ENCODE results near the gene LPP. TPM values are rescaled to one million over a fixed set of nuclear protein-coding genes. Genes with fewer than 3 reads are reported as not detected.
A peak's percentile ranks its signal among the peaks of the same experiment; 100 is the strongest.

The LPP gene
- total and polyA plus RNA-seq, 5 donors, result 14.5 to 205 (median 159) TPM

DNA sequence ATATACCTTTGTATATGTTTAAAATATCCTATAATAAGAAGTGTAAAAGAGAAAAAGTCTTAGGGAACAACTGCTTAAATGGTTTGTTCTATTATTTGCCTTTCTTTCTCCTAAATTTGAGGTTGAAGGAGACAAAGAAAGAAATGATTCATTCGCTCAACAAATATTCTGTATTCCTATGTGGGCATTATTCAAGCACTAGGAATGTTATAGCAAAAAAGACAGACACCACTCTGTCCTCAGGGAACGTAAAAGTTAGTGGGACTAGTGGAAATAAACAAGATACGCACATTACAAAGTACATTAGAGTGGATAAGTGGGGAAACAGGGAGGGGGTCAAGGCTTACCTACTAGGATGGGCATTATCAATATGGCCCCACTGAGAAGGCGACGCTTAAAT lies 332.2 kb downstream of the LPP start:
- Histone ChIP-seq H3K4me1 (ENCODE audit: control insufficient read depth, insufficient read depth, low read length) (peaks cover 2% of the 10 kb centered on the region), H3K9me3 (ENCODE audit: control insufficient read depth, low read length) (no peaks in the 10 kb centered on the region), H3K27me3 (ENCODE audit: control insufficient read depth, insufficient read depth) (no peaks in the 10 kb centered on the region), H3K4me3 (ENCODE audit: low read length) (no peak overlapping the region), H3K27ac (ENCODE audit: low read length) (no peak overlapping the region)
- ATAC-seq, result no peak
- DNase-seq, result no peak
- intact Hi-C loops (cut with DNase I), result no loop called here
- 95% methylated on average over 5 of the region's 5 CpGs for WGBS

DNA sequence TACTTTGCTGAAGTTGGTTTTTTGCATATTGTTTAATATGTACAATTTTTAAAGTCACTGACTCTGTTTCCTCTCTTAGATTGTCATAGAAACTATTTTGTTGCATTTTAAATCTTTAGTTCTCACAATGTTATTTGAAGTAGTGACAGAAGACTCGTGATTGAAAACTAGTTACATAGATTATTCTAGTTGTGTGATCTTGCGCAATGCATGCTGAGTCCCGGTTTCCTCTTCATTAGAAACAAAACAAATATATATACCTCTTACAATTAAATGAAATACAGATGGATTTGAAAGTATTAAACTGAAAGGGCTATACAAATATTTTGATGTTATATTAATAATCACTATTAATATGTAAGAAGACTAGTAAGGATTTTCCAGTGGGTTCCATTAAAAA lies 333.0 kb downstream of the LPP start:
- ATAC-seq (no peak), DNase-seq (no peak)
- Histone ChIP-seq H3K4me1 (ENCODE audit: control insufficient read depth, insufficient read depth, low read length) (peaks cover 2% of the 10 kb centered on the region), H3K27me3 (ENCODE audit: control insufficient read depth, insufficient read depth) (no peaks in the 10 kb centered on the region), H3K4me3 (ENCODE audit: low read length) (no peak overlapping the region), H3K9me3 (ENCODE audit: control insufficient read depth, low read length) (no peaks in the 10 kb centered on the region), H3K27ac (ENCODE audit: low read length) (no peak overlapping the region)
- intact Hi-C loops (cut with DNase I), result no loop called here
- WGBS, result 85% methylated on average over 3 of the region's 3 CpGs

DNA sequence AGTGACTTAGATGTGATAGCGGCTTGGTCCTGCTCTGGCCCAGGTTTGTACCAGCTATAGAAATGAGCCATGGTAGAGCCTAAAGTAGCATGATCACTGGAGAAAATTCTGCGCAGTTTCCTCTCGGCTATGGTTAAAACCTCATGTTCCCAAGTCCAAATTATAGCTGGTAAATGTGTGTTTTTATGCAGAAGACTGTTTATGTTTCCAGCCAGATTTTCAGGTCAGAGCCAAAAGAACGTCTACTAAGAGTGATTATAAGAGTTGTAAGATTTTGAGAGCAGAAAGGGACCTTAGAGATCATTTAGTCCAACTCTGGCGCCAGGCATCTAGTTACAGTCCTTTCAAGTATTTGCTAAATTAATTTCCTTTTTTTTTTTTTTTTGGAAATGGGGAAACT lies 333.7 kb downstream of the LPP start:
- no peak overlapping the region for H3K27ac ChIP-seq (ENCODE audit: low read length)
- no peak overlapping the region for H3K4me3 ChIP-seq (ENCODE audit: low read length)
- intact Hi-C loops (cut with DNase I), result no loop called here
- H3K4me1 ChIP-seq (ENCODE audit: control insufficient read depth, insufficient read depth, low read length), result peaks cover 3% of the 10 kb centered on the region
- H3K27me3 ChIP-seq (ENCODE audit: control insufficient read depth, insufficient read depth), result no peaks in the 10 kb centered on the region
- 93% methylated on average over 5 of the region's 5 CpGs for WGBS
- H3K9me3 ChIP-seq (ENCODE audit: control insufficient read depth, low read length), result no peaks in the 10 kb centered on the region
- DNase-seq (no peak), ATAC-seq (no peak)

DNA sequence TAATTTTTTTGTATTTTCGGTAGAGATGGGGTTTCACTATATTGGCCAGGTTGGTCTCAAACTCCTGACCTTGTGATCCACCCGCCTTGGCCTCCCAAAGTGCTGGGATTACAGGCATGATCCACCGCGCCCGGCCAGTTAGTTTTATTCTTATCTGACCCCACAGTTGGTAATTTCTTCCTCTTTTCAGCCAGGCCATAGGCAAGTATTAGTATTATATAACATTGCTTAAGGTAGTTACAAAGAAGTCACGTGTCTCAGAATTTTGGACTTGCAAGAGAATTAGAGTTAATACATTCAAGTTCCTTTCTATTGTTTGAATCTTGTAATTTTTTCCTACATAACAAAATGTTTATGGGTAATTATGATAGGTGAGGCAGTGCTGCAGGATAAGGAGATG lies 334.8 kb downstream of the LPP start:
- DNase-seq (no peak), ATAC-seq (no peak)
- 97% methylated on average over 6 of the region's 6 CpGs for WGBS
- no peak overlapping the region for H3K4me3 ChIP-seq (ENCODE audit: low read length)
- intact Hi-C loops (cut with DNase I), result no loop called here
- no peaks in the 10 kb centered on the region for H3K9me3 ChIP-seq (ENCODE audit: control insufficient read depth, low read length)
- H3K27me3 ChIP-seq (ENCODE audit: control insufficient read depth, insufficient read depth), result no peaks in the 10 kb centered on the region
- no peak overlapping the region for H3K27ac ChIP-seq (ENCODE audit: low read length)
- H3K4me1 ChIP-seq (ENCODE audit: control insufficient read depth, insufficient read depth, low read length), result peaks cover 3% of the 10 kb centered on the region

DNA sequence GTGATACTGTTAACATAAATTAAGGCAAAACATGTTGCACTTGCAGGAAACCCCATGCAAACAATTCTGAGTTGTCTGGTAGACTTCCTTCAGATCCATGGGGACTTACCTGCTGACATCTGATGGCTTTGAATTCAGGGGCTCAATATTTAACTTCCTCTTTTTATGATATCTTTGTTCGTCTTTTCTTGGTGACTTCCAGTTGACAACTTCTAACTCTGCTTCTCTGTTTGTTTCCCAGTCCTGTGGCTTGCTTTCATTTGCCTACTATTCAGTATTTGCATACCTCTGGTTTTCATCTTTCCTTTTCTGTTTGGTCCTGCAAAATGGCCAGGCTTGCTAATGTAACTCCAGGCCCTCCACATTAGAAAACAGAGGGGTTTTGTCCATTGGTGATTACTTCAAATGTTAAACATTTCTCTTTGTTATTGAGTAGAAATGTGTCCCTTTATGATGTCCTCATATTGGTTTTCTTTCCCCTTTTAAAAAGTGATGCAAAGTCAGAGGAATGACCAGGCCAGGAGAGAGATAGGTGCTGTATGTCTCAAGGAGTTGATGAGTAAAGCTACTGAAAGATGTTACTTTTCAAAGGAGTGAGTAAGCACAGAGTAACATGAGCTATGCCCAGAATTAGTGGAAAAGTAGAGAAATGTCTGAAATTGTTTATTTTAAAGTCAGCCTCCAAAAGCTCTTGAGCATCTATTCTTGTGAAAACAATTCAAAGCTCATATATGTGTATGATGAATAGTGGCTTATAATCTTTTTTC lies 335.9 kb downstream of the LPP start:
- ATAC-seq, result no peak
- Histone ChIP-seq H3K9me3 (ENCODE audit: control insufficient read depth, low read length) (no peaks in the 10 kb centered on the region), H3K4me1 (ENCODE audit: control insufficient read depth, insufficient read depth, low read length) (peaks cover 3% of the 10 kb centered on the region), H3K27me3 (ENCODE audit: control insufficient read depth, insufficient read depth) (no peaks in the 10 kb centered on the region), H3K4me3 (ENCODE audit: low read length) (no peak overlapping the region), H3K27ac (ENCODE audit: low read length) (no peak overlapping the region)
- WGBS, result 76% methylated on average over 1 of the region's 1 CpG
- intact Hi-C loops (cut with DNase I), result no loop called here
- DNase-seq, result no peak

DNA sequence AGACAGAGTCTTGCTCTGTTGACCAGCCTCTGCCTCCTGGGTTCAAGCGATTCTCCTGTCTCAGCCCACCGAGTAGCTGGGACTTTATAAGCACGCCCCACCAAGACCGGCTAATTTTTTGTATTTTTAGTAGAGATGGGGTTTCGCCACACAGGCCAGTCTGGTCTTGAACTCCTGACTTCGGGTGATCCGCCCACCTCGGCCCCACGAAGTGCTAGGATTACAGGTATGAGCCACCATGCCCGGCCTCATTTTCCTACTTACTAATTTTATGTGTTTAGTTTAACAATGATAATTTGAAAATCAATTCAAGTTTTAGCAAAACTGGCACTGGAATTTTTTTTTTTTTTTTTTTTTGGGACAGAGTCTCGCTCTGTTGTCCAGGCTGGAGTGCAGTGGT lies 336.5 kb downstream of the LPP start:
- ATAC-seq (no peak), DNase-seq (peak in 1 of 3 donors; percentile 30)
- Histone ChIP-seq H3K4me1 (ENCODE audit: control insufficient read depth, insufficient read depth, low read length) (peaks cover 3% of the 10 kb centered on the region), H3K27me3 (ENCODE audit: control insufficient read depth, insufficient read depth) (no peaks in the 10 kb centered on the region), H3K9me3 (ENCODE audit: control insufficient read depth, low read length) (no peaks in the 10 kb centered on the region), H3K27ac (ENCODE audit: low read length) (no peak overlapping the region), H3K4me3 (ENCODE audit: low read length) (no peak overlapping the region)
- 98% methylated on average over 11 of the region's 11 CpGs for WGBS
- intact Hi-C loops (cut with DNase I), result no loop called here

DNA sequence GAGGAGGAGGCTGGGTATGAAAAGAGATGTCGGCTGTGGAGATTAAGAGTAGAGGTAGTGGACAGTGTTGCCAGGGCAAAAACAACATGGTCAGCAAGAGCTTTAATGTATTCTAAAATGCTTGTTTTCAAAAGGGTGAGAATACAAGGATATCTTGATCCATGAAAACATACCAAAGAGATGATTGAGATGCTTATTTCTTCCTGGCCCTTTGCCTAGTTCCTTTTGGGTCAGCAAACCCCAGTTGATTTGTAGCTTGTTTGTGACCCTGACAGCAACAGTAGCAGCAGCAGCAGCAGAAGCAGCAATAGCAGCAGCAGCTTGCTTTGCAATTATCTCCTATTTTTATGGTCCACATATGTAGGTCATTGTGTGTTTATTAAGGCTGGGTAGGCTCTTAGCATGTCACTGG lies 337.3 kb downstream of the LPP start:
- ATAC-seq (no peak), DNase-seq (no peak)
- Histone ChIP-seq H3K27me3 (ENCODE audit: control insufficient read depth, insufficient read depth) (no peaks in the 10 kb centered on the region), H3K9me3 (ENCODE audit: control insufficient read depth, low read length) (no peaks in the 10 kb centered on the region), H3K4me3 (ENCODE audit: low read length) (no peak overlapping the region), H3K4me1 (ENCODE audit: control insufficient read depth, insufficient read depth, low read length) (peaks cover 3% of the 10 kb centered on the region), H3K27ac (ENCODE audit: low read length) (no peak overlapping the region)
- intact Hi-C loops (cut with DNase I), result no loop called here
- 40% methylated on average over 1 of the region's 1 CpG for WGBS

DNA sequence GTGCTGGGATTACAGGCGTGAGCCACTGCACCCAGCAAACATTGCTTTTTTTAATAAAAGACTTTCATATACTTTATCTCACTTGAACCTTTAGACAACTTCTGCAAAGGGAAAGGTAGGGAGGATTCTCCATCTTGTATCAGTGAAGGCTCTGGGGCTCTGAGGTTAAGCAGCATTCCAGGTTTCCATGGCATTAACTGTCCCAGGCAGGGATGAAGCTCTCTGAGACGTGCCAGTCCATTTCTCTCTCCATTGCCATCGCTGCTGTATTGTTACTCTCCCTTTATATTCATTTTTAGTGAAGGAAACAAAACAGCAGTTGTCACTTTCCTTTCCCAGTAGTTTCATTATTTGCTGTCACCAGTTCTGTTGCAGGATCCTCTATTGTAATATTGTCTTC lies 342.4 kb downstream of the LPP start:
- Histone ChIP-seq H3K27me3 (ENCODE audit: control insufficient read depth, insufficient read depth) (no peaks in the 10 kb centered on the region), H3K9me3 (ENCODE audit: control insufficient read depth, low read length) (no peaks in the 10 kb centered on the region), H3K4me1 (ENCODE audit: control insufficient read depth, insufficient read depth, low read length) (peaks cover 1% of the 10 kb centered on the region), H3K27ac (ENCODE audit: low read length) (no peak overlapping the region), H3K4me3 (ENCODE audit: low read length) (no peak overlapping the region)
- DNase-seq (no peak), ATAC-seq (no peak)
- WGBS, result 93% methylated on average over 3 of the region's 3 CpGs
- intact Hi-C loops (cut with DNase I), result no loop called here

DNA sequence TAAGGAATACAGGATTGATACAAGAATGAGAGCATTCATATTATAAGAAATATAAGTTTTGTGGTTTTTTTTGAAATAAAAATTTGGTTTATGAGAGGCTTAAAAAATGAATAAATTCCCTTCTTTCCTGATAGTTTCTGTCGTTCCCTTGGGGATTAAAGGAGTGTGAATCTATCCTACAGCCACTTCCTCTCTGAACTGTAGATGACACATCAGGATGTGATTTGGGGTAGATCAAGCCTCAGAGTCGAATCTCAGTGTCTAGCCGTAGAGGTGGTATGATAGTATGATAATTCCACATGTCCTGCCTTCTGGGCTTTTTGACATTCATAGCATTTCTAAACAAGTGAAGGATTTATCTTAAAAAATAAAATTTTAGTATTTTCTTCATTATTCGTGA lies 343.1 kb downstream of the LPP start:
- H3K4me1 ChIP-seq (ENCODE audit: control insufficient read depth, insufficient read depth, low read length), result peaks cover 1% of the 10 kb centered on the region
- H3K4me3 ChIP-seq (ENCODE audit: low read length), result no peak overlapping the region
- H3K27ac ChIP-seq (ENCODE audit: low read length), result no peak overlapping the region
- intact Hi-C loops (cut with DNase I), result no loop called here
- H3K9me3 ChIP-seq (ENCODE audit: control insufficient read depth, low read length), result no peaks in the 10 kb centered on the region
- DNase-seq, result no peak
- H3K27me3 ChIP-seq (ENCODE audit: control insufficient read depth, insufficient read depth), result no peaks in the 10 kb centered on the region
- ATAC-seq, result no peak
- WGBS, result 67% methylated on average over 4 of the region's 4 CpGs

DNA sequence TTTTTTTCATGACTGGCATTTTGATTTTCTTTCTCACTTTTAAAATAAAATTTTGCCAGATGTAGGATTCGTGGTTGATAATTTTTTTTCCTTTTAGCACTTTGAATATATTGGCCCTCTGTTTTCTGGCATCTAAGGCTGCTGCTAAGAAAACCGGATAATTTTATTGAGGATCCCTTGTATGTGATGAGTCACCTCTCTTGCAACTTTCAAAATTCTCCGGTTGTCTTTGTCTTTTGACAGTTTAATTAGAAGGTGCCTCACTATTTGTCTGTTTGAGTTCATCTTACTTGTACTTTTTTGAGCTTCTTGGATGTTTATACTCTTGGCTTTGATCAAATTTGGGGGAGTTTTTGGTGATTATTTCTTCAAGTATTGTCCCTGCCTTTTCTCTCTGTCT lies 349.7 kb downstream of the LPP start:
- 80% methylated on average over 3 of the region's 3 CpGs for WGBS
- no peaks in the 10 kb centered on the region for H3K9me3 ChIP-seq (ENCODE audit: control insufficient read depth, low read length)
- no peaks in the 10 kb centered on the region for H3K4me1 ChIP-seq (ENCODE audit: control insufficient read depth, insufficient read depth, low read length)
- H3K27ac ChIP-seq (ENCODE audit: low read length), result no peak overlapping the region
- no peak overlapping the region for H3K4me3 ChIP-seq (ENCODE audit: low read length)
- no peak for DNase-seq
- intact Hi-C loops (cut with DNase I), result no loop called here
- H3K27me3 ChIP-seq (ENCODE audit: control insufficient read depth, insufficient read depth), result no peaks in the 10 kb centered on the region
- ATAC-seq, result no peak

DNA sequence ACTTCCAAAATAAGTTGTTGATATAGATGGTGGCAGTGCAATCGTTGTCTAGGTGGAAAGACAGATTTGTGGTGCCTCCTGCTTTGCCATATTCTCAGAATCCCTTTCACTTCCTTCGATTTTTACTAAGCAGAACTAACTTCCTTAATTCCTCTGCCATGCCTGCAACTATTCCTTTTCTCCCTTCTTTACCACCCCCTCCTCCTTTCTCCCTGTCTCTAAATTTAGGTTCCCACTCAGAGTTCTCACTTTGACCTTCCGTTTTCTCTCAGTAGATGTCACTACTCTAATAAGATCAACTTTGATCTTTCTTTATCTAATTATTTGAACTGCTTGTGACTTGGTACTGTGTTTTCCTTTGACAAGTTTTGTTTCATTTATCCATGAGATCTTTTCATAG lies 351.2 kb downstream of the LPP start:
- 50% methylated on average over 3 of the region's 3 CpGs for WGBS
- no peak for ATAC-seq
- Histone ChIP-seq H3K27me3 (ENCODE audit: control insufficient read depth, insufficient read depth) (no peaks in the 10 kb centered on the region), H3K4me3 (ENCODE audit: low read length) (no peak overlapping the region), H3K9me3 (ENCODE audit: control insufficient read depth, low read length) (no peaks in the 10 kb centered on the region), H3K4me1 (ENCODE audit: control insufficient read depth, insufficient read depth, low read length) (no peaks in the 10 kb centered on the region), H3K27ac (ENCODE audit: low read length) (no peak overlapping the region)
- DNase-seq, result no peak
- intact Hi-C loops (cut with DNase I), result no loop called here

DNA sequence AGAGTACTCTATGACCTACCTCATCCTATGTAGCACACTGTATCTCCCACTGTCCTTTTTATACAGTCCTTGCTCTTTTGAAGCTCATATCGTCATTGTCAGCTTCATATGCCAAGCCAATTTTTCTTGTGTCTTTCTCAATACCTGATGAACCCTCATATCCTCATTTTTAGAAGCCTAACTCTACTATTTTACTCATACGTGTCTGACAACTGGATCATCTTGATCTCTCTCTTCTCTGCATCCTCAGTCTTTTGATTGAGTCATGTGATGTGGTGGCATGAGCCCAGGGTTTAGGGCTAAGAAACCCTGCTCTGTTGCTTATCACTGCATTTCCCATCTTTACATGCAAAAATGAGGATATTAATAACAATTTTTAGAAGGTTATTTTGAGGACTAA lies 352.0 kb downstream of the LPP start:
- intact Hi-C loops (cut with DNase I), result no loop called here
- H3K9me3 ChIP-seq (ENCODE audit: control insufficient read depth, low read length), result no peaks in the 10 kb centered on the region
- no peak overlapping the region for H3K4me3 ChIP-seq (ENCODE audit: low read length)
- WGBS, result 83% methylated on average over 2 of the region's 2 CpGs
- no peaks in the 10 kb centered on the region for H3K27me3 ChIP-seq (ENCODE audit: control insufficient read depth, insufficient read depth)
- no peak overlapping the region for H3K27ac ChIP-seq (ENCODE audit: low read length)
- ATAC-seq, result no peak
- no peak for DNase-seq
- no peaks in the 10 kb centered on the region for H3K4me1 ChIP-seq (ENCODE audit: control insufficient read depth, insufficient read depth, low read length)
